Epithelial cell of proximal tubule (primary cell): Measurements from ENCODE around the gene FADS1. TPM values are rescaled to one million over a fixed set of nuclear protein-coding genes. Genes with fewer than 3 reads are reported as not detected.

Experiments used
- DNase-seq: peaks from one replicate; pipeline ENCODE4 v3.0.0-alpha.2; 2011; ENCODE audit warnings: low read depth
- H3K4me3 ChIP-seq: 2 replicates; pipeline ENCODE4 v1.5.1; 2011; ENCODE audit warnings: low read depth, mild to moderate bottlenecking, low read length
- total RNA-seq: library from RNA; depleted of rRNA; stranded (reverse); fragments of >200 nt; gene quantifications from 2 replicates; pipeline ENCODE4 v1.2.3, GENCODE V29; 2015
- TF ChIP-seq, protein P1 (sequence below): conservative IDR thresholded peaks from 2 replicates; pipeline ENCODE4 v1.5.1; 2012; ENCODE audit warnings: low read depth, mild to moderate bottlenecking, low read length

The FADS1 gene
- total RNA-seq, 1 donor from 2014 or later = 64.6 TPM

DNA sequence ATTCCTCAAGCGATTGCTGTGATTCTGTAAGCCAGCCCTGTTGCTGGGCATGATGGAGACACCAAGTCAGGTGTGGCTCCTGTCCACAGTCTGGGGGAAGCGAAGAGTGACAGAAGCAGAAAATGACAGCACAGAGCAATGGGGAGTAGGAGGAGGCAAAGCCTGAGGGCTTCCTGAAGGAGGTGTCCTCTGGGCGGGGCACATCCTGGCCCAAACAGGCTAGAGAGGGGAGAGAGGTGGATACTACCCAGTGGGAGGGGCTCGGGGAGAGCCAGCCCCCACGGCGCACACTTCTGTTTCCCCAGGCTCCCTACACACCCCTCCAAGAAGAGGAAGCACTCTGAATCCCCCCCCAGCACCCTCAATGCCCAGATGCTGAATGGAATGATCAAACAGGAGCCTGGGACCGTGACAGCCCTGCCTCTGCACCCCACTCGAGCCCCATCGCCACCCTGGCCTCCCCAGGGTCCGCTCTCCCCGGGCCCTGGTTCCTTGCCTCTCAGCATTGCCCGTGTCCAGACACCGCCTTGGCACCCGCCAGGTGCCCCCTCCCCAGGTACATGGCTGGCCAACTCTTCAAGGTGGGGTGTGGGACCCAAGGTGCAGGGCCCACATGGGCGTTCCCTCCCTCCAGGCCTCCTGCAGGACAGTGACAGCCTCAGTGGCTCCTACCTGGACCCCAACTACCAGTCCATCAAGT lies 45.5 kb downstream of the FADS1 start:
- no peak for DNase-seq
- TF ChIP-seq, protein P1, sequence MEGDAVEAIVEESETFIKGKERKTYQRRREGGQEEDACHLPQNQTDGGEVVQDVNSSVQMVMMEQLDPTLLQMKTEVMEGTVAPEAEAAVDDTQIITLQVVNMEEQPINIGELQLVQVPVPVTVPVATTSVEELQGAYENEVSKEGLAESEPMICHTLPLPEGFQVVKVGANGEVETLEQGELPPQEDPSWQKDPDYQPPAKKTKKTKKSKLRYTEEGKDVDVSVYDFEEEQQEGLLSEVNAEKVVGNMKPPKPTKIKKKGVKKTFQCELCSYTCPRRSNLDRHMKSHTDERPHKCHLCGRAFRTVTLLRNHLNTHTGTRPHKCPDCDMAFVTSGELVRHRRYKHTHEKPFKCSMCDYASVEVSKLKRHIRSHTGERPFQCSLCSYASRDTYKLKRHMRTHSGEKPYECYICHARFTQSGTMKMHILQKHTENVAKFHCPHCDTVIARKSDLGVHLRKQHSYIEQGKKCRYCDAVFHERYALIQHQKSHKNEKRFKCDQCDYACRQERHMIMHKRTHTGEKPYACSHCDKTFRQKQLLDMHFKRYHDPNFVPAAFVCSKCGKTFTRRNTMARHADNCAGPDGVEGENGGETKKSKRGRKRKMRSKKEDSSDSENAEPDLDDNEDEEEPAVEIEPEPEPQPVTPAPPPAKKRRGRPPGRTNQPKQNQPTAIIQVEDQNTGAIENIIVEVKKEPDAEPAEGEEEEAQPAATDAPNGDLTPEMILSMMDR = no peak
- no peak overlapping the region for H3K4me3 ChIP-seq

DNA sequence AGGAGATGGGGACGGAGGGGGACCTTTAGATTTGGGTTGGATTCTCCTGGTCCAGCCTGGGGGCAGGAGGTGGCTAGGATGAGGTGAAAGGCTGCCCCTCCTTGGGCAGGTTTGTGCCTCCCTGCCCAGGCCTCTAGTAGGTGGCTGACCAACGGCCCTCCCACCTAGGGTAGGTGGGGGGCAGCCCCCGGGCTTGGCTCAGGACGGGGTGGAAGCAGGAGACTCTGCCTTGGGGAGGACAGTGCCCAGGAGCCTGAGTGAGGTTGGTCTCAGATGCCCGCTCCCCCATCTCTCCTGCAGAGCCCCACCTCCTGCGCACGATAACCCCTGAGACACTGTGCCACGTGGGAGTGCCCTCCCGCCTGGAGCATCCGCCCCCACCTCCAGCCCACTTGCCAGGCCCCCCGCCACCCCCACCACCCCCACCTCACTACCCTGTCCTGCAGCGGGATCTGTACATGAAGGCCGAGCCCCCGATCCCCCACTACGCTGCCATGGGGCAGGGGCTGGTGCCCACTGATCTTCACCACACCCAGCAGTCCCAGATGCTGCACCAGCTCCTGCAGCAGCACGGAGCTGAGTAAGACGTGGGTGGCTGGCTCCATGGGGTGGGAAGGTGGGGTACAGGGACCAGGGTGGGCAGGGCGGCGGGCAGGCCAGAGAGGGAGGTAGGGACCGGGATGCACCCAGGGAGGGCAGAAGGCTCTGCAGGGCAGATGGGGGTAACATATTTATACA lies 46.7 kb downstream of the FADS1 start:
- TF ChIP-seq, protein P1 = no peak
- H3K4me3 ChIP-seq = no peak overlapping the region
- no peak for DNase-seq

DNA sequence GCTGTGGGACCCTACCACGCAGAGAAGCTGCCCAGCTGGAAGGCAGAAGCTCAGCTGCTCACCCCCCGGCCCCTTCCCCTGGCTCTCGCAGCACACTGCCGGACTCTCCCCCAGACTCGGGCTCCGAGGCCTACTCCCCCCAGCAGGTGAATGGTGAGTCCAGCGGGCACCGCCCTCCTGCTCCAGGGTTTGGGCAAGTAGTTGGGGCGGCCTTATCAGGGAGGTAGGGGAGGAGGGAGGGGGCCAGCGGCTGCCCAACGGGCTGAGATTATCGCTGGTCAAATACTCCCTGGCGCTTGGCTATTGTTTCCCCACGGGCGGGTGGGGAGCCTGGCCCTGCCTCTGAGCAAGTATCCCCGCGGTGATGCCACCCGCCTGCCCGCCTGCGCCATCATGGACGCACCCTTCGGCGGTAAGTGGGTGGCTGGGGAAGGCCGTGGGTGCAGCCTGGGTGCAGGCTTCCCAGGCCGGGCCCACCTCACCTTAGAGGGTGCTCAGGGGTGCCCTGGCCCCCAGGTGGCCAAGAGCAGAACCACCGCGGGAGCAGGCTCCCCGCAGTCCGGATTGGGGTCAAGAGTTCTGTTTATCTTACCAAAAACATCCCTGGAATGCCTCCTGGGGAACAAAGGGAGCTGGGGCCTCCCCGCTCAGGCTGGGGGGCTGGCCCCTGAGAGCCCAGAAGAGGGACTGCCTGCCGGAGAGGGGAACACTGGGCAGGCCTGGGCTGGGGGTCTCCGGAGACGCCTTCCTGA lies 47.5 kb downstream of the FADS1 start:
- no peak for DNase-seq
- H3K4me3 ChIP-seq = no peak overlapping the region
- TF ChIP-seq, protein P1 = no peak

DNA sequence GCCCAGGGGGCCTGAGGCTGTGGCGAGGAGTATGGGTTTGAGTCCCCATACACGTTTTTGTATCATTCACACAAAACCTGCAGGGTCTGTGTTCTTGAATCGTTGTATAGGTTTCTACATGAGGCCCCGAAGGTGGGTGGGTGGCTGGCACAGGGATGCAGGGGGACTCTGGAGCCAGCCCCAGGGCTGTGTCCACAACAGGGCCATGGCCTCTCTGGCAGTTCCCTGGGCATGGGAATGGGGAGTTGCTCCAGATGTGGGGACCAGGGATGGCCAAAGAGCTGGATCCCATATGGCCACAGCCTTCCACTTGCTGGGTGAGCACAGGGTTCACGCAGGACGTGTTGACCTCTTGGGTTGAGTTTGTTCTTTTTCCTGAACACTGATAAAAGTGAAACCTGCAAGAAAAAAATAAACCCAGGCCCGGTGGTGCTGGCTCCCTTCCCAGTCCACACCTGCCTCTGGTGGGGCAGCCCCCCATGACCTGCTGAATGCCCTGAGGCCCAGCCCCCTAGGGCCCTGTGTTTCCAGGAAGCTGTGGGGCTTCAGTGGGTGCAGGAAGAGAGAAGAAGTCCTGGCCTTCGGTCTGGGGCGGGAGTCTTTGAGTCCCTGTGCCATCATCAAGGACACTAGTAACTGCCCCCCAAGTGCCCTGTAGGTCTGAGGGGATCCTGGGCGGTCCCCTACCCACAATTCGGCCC lies 48.3 kb downstream of the FADS1 start:
- TF ChIP-seq, protein P1 = no peak
- no peak overlapping the region for H3K4me3 ChIP-seq
- no peak for DNase-seq

DNA sequence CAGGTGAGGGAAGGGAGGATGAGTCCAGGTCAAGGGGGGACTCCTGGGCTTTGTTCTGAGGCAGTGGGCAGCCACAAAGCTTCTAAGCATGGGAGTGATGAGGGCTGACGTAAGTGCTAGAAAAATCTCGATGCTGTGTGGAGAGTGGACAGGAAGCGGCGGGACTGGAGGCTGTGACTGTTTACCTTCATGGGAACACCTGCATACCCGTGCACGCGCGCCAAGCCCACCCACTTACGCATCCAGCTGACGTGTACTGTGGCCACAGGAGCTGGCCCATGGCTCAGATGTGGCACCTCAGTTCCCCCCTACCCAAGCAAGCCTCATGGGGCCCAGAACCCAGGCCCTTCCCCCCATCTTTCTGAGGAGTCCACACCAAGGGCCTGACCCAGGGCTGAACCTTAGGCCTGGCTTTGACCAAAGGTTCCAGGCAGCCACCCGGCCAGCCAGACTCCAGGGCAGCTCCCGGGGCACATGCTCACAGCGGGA lies 50.4 kb downstream of the FADS1 start:
- TF ChIP-seq, protein P1 = no peak
- no peak overlapping the region for H3K4me3 ChIP-seq
- DNase-seq = no peak

DNA sequence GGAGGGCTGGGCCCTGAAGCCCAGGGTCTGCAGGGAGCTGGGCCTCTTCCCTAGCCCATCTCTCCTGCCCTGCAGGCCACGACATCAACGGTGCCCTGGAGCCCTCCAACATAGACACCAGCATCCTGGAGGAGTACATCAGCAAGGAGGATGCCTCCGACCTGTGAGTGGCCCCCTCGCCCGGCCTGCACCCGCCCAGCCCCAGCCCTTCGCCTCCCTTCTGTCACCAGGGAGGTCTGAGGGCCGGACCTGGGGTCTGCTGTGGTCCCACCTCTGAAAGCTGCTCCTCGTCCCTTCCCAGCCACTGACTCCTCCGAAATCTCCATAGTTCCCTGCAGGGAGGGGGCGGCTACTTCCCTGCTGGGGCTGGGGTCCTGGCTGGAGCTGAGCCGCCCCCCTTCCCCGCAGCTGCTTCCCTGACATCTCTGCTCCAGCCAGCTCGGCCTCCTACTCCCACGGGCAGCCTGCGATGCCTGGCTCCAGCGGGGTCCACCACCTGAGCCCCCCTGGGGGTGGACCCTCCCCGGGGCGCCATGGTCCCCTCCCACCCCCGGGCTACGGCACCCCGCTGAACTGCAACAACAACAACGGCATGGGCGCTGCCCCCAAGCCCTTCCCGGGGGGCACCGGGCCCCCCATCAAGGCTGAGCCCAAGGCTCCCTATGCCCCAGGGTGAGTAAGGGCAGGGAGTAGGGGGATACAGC lies 51.1 kb downstream of the FADS1 start:
- H3K4me3 ChIP-seq = no peak overlapping the region
- TF ChIP-seq, protein P1 = no peak
- no peak for DNase-seq
